ENCODE measurements around the gene CTCFL.

Gene CTCFL

GRCh38 chr20:57451431-57451794, 73.5 kb downstream of the CTCFL start:
- H3K27me3 ChIP-seq (replicated peaks in 2 of 5; ENCODE audit: control insufficient read depth in 4 of 5, insufficient read depth in 5 of 5, low read length in 4 of 5), result no peaks in the 10 kb centered on the region
- ChIA-PET POLR2A (interaction anchor here (1.5 to 2.3 kb wide), 4 partner anchors 21 to 59 kb away, joined by 3 to 9 read pairs (median 6); no protein-coding TSS in a partner anchor), CTCF (interaction anchor here (1.0 to 6.7 kb wide), 6 partner anchors 8 to 53 kb away, joined by 3 to 27 read pairs (median 8); no protein-coding TSS in a partner anchor)
- H3K27ac ChIP-seq (ENCODE audit: insufficient read depth in 1 of 2, low read depth in 1 of 2, low read length in 2 of 2, poor library complexity in 1 of 2, severe bottlenecking in 2 of 2), result no peak overlapping the region
- peak overlapping the region in 1 of 7 experiments; percentile 50 for H3K4me3 ChIP-seq (ENCODE audit: control insufficient read depth in 1 of 7, extremely low read depth in 1 of 7, insufficient read depth in 4 of 7, low read depth in 2 of 7, low read length in 6 of 7)
- no peaks in the 10 kb centered on the region for H3K9me3 ChIP-seq (ENCODE audit: control extremely low read depth in 1 of 5, control insufficient read depth in 4 of 5, insufficient read depth in 2 of 5, low read depth in 1 of 5, low read length in 4 of 5)
- peak in 2 of 3 donors; percentile 44 to 63 for DNase-seq
- H3K4me1 ChIP-seq (ENCODE audit: control extremely low read depth in 1 of 4, control insufficient read depth in 4 of 4, insufficient read depth in 4 of 4, low read length in 3 of 4), result peaks cover 16 to 44% (median 40%) of the 10 kb centered on the region in 4 experiments
- 20% methylated on average over 5 of the region's 7 CpGs for WGBS (ENCODE audit: insufficient coverage)
- H3K36me3 ChIP-seq (ENCODE audit: control insufficient read depth in 4 of 4, insufficient read depth in 4 of 4, low read length in 3 of 4), result no peaks in the 10 kb centered on the region

- DNase-seq, result peak in 2 of 3 donors; percentile 67 to 81
- POLR2A ChIA-PET, result interaction anchor here (1.5 to 2.3 kb wide), 4 partner anchors 22 to 58 kb away, joined by 3 to 9 read pairs (median 6); no protein-coding TSS in a partner anchor
- Histone ChIP-seq H3K9me3 (ENCODE audit: control extremely low read depth in 1 of 5, control insufficient read depth in 4 of 5, insufficient read depth in 2 of 5, low read depth in 1 of 5, low read length in 4 of 5) (no peaks in the 10 kb centered on the region), H3K36me3 (ENCODE audit: control insufficient read depth in 4 of 4, insufficient read depth in 4 of 4, low read length in 3 of 4) (no peaks in the 10 kb centered on the region), H3K27me3 (replicated peaks in 2 of 5; ENCODE audit: control insufficient read depth in 4 of 5, insufficient read depth in 5 of 5, low read length in 4 of 5) (no peaks in the 10 kb centered on the region), H3K4me1 (ENCODE audit: control extremely low read depth in 1 of 4, control insufficient read depth in 4 of 4, insufficient read depth in 4 of 4, low read length in 3 of 4) (peaks cover 16 to 44% (median 40%) of the 10 kb centered on the region in 4 experiments), H3K27ac (ENCODE audit: insufficient read depth in 1 of 2, low read depth in 1 of 2, low read length in 2 of 2, poor library complexity in 1 of 2, severe bottlenecking in 2 of 2) (peak overlapping the region in 1 of 2 experiments; percentile 36), H3K4me3 (ENCODE audit: control insufficient read depth in 1 of 7, extremely low read depth in 1 of 7, insufficient read depth in 4 of 7, low read depth in 2 of 7, low read length in 6 of 7) (peak overlapping the region in 3 of 7 experiments; percentile 16 to 58 (median 46))
- CTCF ChIA-PET, result interaction anchor here (1.0 to 6.7 kb wide), 7 partner anchors 8 to 53 kb away, joined by 3 to 27 read pairs (median 4); no protein-coding TSS in a partner anchor
- WGBS (ENCODE audit: insufficient coverage), result 9% methylated on average over 11 of the region's 13 CpGs
These were observed 74.0 kb downstream of the CTCFL start for GRCh38 chr20:57450931-57451330.

GRCh38 chr20:57450419-57450818, 74.5 kb downstream of the CTCFL start:
- H3K36me3 ChIP-seq (ENCODE audit: control insufficient read depth in 4 of 4, insufficient read depth in 4 of 4, low read length in 3 of 4), result no peaks in the 10 kb centered on the region
- no peaks in the 10 kb centered on the region for H3K27me3 ChIP-seq (replicated peaks in 2 of 5; ENCODE audit: control insufficient read depth in 4 of 5, insufficient read depth in 5 of 5, low read length in 4 of 5)
- WGBS (ENCODE audit: insufficient coverage), result 0% methylated on average over 8 of the region's 12 CpGs
- ChIA-PET POLR2A (interaction anchor here (0.8 to 2.3 kb wide), 4 partner anchors 22 to 59 kb away, joined by 3 to 9 read pairs (median 6); partner anchors contain the start of gene RBM38), CTCF (interaction anchor here (1.0 to 6.7 kb wide), 9 partner anchors 12 to 53 kb away, joined by 3 to 27 read pairs (median 4); no protein-coding TSS in a partner anchor)
- peak; percentile 68 to 94 (median 91) for DNase-seq
- H3K9me3 ChIP-seq (ENCODE audit: control extremely low read depth in 1 of 5, control insufficient read depth in 4 of 5, insufficient read depth in 2 of 5, low read depth in 1 of 5, low read length in 4 of 5), result no peaks in the 10 kb centered on the region
- H3K4me1 ChIP-seq (ENCODE audit: control extremely low read depth in 1 of 4, control insufficient read depth in 4 of 4, insufficient read depth in 4 of 4, low read length in 3 of 4), result peaks cover 16 to 44% (median 40%) of the 10 kb centered on the region in 4 experiments
- H3K4me3 ChIP-seq (ENCODE audit: control insufficient read depth in 1 of 7, extremely low read depth in 1 of 7, insufficient read depth in 4 of 7, low read depth in 2 of 7, low read length in 6 of 7), result peak overlapping the region in 3 of 7 experiments; percentile 16 to 58 (median 46)
- H3K27ac ChIP-seq (ENCODE audit: insufficient read depth in 1 of 2, low read depth in 1 of 2, low read length in 2 of 2, poor library complexity in 1 of 2, severe bottlenecking in 2 of 2), result peak overlapping the region in 1 of 2 experiments; percentile 36

GRCh38 chr20:57449398-57450354, 75.3 kb downstream of the CTCFL start:
- whole genome bisulfite sequencing (ENCODE audit: insufficient coverage), result 54% methylated on average over 9 of the region's 14 CpGs
- H3K4me3 ChIP-seq (ENCODE audit: control insufficient read depth in 1 of 7, extremely low read depth in 1 of 7, insufficient read depth in 4 of 7, low read depth in 2 of 7, low read length in 6 of 7), result peak overlapping the region in 3 of 7 experiments; percentile 13 to 25 (median 16)
- H3K9me3 ChIP-seq (ENCODE audit: control extremely low read depth in 1 of 5, control insufficient read depth in 4 of 5, insufficient read depth in 2 of 5, low read depth in 1 of 5, low read length in 4 of 5), result no peaks in the 10 kb centered on the region
- H3K4me1 ChIP-seq (ENCODE audit: control extremely low read depth in 1 of 4, control insufficient read depth in 4 of 4, insufficient read depth in 4 of 4, low read length in 3 of 4), result peaks cover 16 to 44% (median 40%) of the 10 kb centered on the region in 4 experiments
- DNase-seq, result peak in 2 of 3 donors; percentile 70 to 74
- no peaks in the 10 kb centered on the region for H3K36me3 ChIP-seq (ENCODE audit: control insufficient read depth in 4 of 4, insufficient read depth in 4 of 4, low read length in 3 of 4)
- POLR2A ChIA-PET, result interaction anchor here (0.6 to 2.3 kb wide), 5 partner anchors 23 to 59 kb away, joined by 3 to 9 read pairs (median 5); partner anchors contain the start of gene RBM38
- CTCF ChIA-PET, result interaction anchor here (1.0 to 6.7 kb wide), 10 partner anchors 11 to 52 kb away, joined by 3 to 27 read pairs (median 5); no protein-coding TSS in a partner anchor
- no peak overlapping the region for H3K27ac ChIP-seq (ENCODE audit: insufficient read depth in 1 of 2, low read depth in 1 of 2, low read length in 2 of 2, poor library complexity in 1 of 2, severe bottlenecking in 2 of 2)
- H3K27me3 ChIP-seq (replicated peaks in 2 of 5; ENCODE audit: control insufficient read depth in 4 of 5, insufficient read depth in 5 of 5, low read length in 4 of 5), result no peaks in the 10 kb centered on the region

DNA sequence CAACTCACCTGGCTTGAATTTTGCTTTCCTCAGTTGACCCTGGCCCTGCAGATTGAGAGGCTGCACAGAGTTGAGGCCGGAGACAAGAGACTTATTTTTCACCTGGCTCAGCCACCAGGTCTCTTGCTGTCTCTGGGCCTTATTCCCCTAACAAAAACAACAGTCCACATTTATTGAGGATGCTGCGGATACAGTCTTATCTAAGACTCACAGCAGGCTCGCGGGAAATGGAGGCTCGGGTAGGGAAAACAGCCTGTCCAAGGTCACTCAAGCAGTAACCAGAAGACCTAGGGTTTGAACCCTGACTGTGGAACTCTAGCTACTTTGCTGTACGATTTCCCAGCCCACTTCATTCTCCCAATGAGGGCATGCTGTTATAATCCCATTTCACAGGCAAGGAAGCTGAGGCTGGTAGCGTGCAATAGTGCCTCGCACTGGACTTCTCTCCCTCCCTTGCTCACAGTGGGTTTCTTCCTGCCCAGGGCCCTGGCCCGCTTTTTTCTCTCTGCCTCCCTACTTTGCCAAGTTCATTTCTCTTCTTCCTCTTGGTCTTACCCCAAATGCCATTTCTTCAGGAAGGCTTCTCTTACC, 76.1 kb downstream of the CTCFL start:
- DNase-seq, result peak in 1 of 3 donors; percentile 24
- 85% methylated on average over 9 of the region's 9 CpGs for WGBS (ENCODE audit: insufficient coverage)
- no peak overlapping the region for H3K4me3 ChIP-seq (ENCODE audit: control insufficient read depth in 1 of 7, extremely low read depth in 1 of 7, insufficient read depth in 4 of 7, low read depth in 2 of 7, low read length in 6 of 7)
- ChIA-PET CTCF (interaction anchor here (1.6 to 6.7 kb wide), 5 partner anchors 10 to 47 kb away, joined by 4 to 27 read pairs (median 5); no protein-coding TSS in a partner anchor), POLR2A (interaction anchor here (2.3 kb wide), 1 partner anchor 24 kb away, joined by 7 read pairs; no protein-coding TSS in a partner anchor)
- no peak overlapping the region for H3K27ac ChIP-seq (ENCODE audit: insufficient read depth in 1 of 2, low read depth in 1 of 2, low read length in 2 of 2, poor library complexity in 1 of 2, severe bottlenecking in 2 of 2)
- no peaks in the 10 kb centered on the region for H3K36me3 ChIP-seq (ENCODE audit: control insufficient read depth in 4 of 4, insufficient read depth in 4 of 4, low read length in 3 of 4)
- H3K4me1 ChIP-seq (ENCODE audit: control extremely low read depth in 1 of 4, control insufficient read depth in 4 of 4, insufficient read depth in 4 of 4, low read length in 3 of 4), result peaks cover 16 to 44% (median 40%) of the 10 kb centered on the region in 4 experiments
- H3K27me3 ChIP-seq (replicated peaks in 2 of 5; ENCODE audit: control insufficient read depth in 4 of 5, insufficient read depth in 5 of 5, low read length in 4 of 5), result no peaks in the 10 kb centered on the region
- no peaks in the 10 kb centered on the region for H3K9me3 ChIP-seq (ENCODE audit: control extremely low read depth in 1 of 5, control insufficient read depth in 4 of 5, insufficient read depth in 2 of 5, low read depth in 1 of 5, low read length in 4 of 5)
